SJSA1 (cell line): ENCODE results near the gene SLC5A6. TPM values are rescaled to one million over a fixed set of nuclear protein-coding genes. Genes with fewer than 3 reads are reported as not detected.

Experiments used
- total RNA-seq: library from RNA; depleted of rRNA; stranded (reverse); fragments of >200 nt; shearing (Covaris generic); gene quantifications from 2 replicates; pipeline ENCODE4 v1.2.3, GENCODE V29; 2014; rRNA removed

Gene SLC5A6
- total RNA-seq, 1 experiment from 2014 or later = 40.8 TPM

Other genes with a start within 250 kb of the SLC5A6 start
- 0.50 and 3.3 TPM in 2 replicates for gene MAPRE3, start 241.6 kb downstream of the SLC5A6 start, total RNA-seq
- gene TMEM214, start 179.3 kb downstream of the SLC5A6 start, total RNA-seq = 52.4 and 57.3 TPM in 2 replicates
- gene AGBL5, start 160.6 kb downstream of the SLC5A6 start, total RNA-seq = 22.8 and 32.7 TPM in 2 replicates
- 322 and 334 TPM in 2 replicates for gene OST4, start 140.6 kb downstream of the SLC5A6 start, total RNA-seq
- 168 and 170 TPM in 2 replicates for gene EMILIN1, start 133.7 kb downstream of the SLC5A6 start, total RNA-seq
- 0.11 and 0.31 TPM in 2 replicates for gene KHK, start 125.5 kb downstream of the SLC5A6 start, total RNA-seq
- gene CGREF1, start 93.1 kb downstream of the SLC5A6 start, total RNA-seq = 2.1 and 3.1 TPM in 2 replicates
- gene ABHD1, start 88.5 kb downstream of the SLC5A6 start, total RNA-seq = not detected in 2 replicates
- gene PREB, start 77.6 kb downstream of the SLC5A6 start, total RNA-seq = 87.4 and 101 TPM in 2 replicates
- not detected in 2 replicates for gene PRR30, start 72.9 kb downstream of the SLC5A6 start, total RNA-seq
- not detected in 2 replicates for gene TCF23, start 63.3 kb downstream of the SLC5A6 start, total RNA-seq
- 104 and 153 TPM in 2 replicates for gene ATRAID, start 227 bp downstream of the SLC5A6 start, total RNA-seq
- gene CAD, start 5.1 kb upstream of the SLC5A6 start, total RNA-seq = 17.0 and 17.6 TPM in 2 replicates
- not detected in 2 replicates for gene SLC30A3, start 50.8 kb upstream of the SLC5A6 start, total RNA-seq
- not detected in 2 replicates for gene DNAJC5G, start 63.2 kb upstream of the SLC5A6 start, total RNA-seq
- gene TRIM54, start 70.2 kb upstream of the SLC5A6 start, total RNA-seq = not detected in 2 replicates
- gene UCN, start 96.2 kb upstream of the SLC5A6 start, total RNA-seq = 0.21 and 6.8 TPM in 2 replicates
- 88.0 and 88.3 TPM in 2 replicates for gene MPV17, start 110.8 kb upstream of the SLC5A6 start, total RNA-seq
- 36.2 and 46.4 TPM in 2 replicates for gene GTF3C2, start 144.5 kb upstream of the SLC5A6 start, total RNA-seq
- 29.8 and 52.1 TPM in 2 replicates for gene EIF2B4, start 158.1 kb upstream of the SLC5A6 start, total RNA-seq
- 148 and 170 TPM in 2 replicates for gene SNX17, start 158.3 kb upstream of the SLC5A6 start, total RNA-seq
- 7.7 and 13.1 TPM in 2 replicates for gene ZNF513, start 168.5 kb upstream of the SLC5A6 start, total RNA-seq
- gene PPM1G, start 197.3 kb upstream of the SLC5A6 start, total RNA-seq = 144 and 147 TPM in 2 replicates
- 83.1 and 132 TPM in 2 replicates for gene NRBP1, start 216.4 kb upstream of the SLC5A6 start, total RNA-seq
- not detected in 2 replicates for gene KRTCAP3, start 230.1 kb upstream of the SLC5A6 start, total RNA-seq